Keratinocyte (primary cell): ENCODE results near the gene TUBA1B. TPM values are rescaled to one million over a fixed set of nuclear protein-coding genes. Genes with fewer than 3 reads are reported as not detected.

Experiments
- DNase-seq: peaks from one replicate; pipeline ENCODE4 v3.0.0-alpha.2; 2011; ENCODE audit warnings: low read depth, missing footprints, low spot score
- FAIRE-seq: peaks from 2 replicates; lab custom pipeline; 2011; peaks lifted over from hg19 to GRCh38; lab: Jason Lieb, UNC
- H2AFZ ChIP-seq: 2 replicates; pipeline ENCODE4 v1.6.0; 2012; ENCODE audit warnings: low read length, control low read depth, inconsistent platforms; ENCODE audit not compliant: control insufficient read depth
- H3K27ac ChIP-seq: 2 replicates; pipeline ENCODE4 v1.5.1; 2011; ENCODE audit warnings: low read length; ENCODE audit not compliant: control insufficient read depth, insufficient read depth
- H3K27me3 ChIP-seq: 3 replicates; pipeline ENCODE4 v1.6.0; 2011; ENCODE audit warnings: low read length; ENCODE audit not compliant: control insufficient read depth, insufficient read depth; ENCODE audit errors: extremely low read depth
- H3K36me3 ChIP-seq, 2 experiments: 2 replicates in 1 of 2; 3 replicates in 1 of 2; pipeline ENCODE4 v1.5.1; 2011; ENCODE audit warnings: low read length in 2 of 2, mild to moderate bottlenecking in 1 of 2; ENCODE audit not compliant: control insufficient read depth in 2 of 2, insufficient read depth in 2 of 2; ENCODE audit errors: extremely low read depth in 1 of 2
- H3K4me1 ChIP-seq: 3 replicates; pipeline ENCODE4 v1.5.1; 2011; ENCODE audit warnings: low read length; ENCODE audit not compliant: control insufficient read depth, insufficient read depth; ENCODE audit errors: extremely low read depth
- H3K4me2 ChIP-seq: 3 replicates; pipeline ENCODE4 v1.6.0; 2011; ENCODE audit warnings: low read depth, low read length; ENCODE audit not compliant: control insufficient read depth, insufficient read depth; ENCODE audit errors: extremely low read depth
- H3K4me3 ChIP-seq, 3 experiments: fragments of 200-600 bp in 1 of 3; sonication (generic) in 1 of 3; 2 replicates in 2 of 3; 3 replicates in 1 of 3; pipeline ENCODE4 v1.5.1; 2011 to 2016; ENCODE audit warnings: low read length in 3 of 3, mild to moderate bottlenecking in 3 of 3, control low read depth in 2 of 3, inconsistent platforms in 1 of 3, low read depth in 1 of 3, mixed read lengths in 1 of 3, mixed run types in 1 of 3, moderate library complexity in 1 of 3; ENCODE audit not compliant: control insufficient read depth in 2 of 3, insufficient read depth in 2 of 3; ENCODE audit errors: extremely low read depth in 1 of 3
- H3K79me2 ChIP-seq: 2 replicates; pipeline ENCODE4 v1.6.0; 2012; ENCODE audit warnings: low read length; ENCODE audit not compliant: control insufficient read depth, insufficient read depth
- H3K9ac ChIP-seq: 3 replicates; pipeline ENCODE4 v1.6.0; 2011; ENCODE audit warnings: low read length; ENCODE audit not compliant: control insufficient read depth, insufficient read depth; ENCODE audit errors: extremely low read depth
- H3K9me1 ChIP-seq: 3 replicates; pipeline ENCODE4 v1.6.0; 2011; ENCODE audit warnings: low read length; ENCODE audit not compliant: control insufficient read depth, insufficient read depth; ENCODE audit errors: extremely low read depth
- H3K9me3 ChIP-seq: 2 replicates; pipeline ENCODE4 v1.5.1; 2012; ENCODE audit warnings: low read depth, low read length; ENCODE audit not compliant: control insufficient read depth
- H4K20me1 ChIP-seq: 3 replicates; pipeline ENCODE4 v1.6.0; 2011; ENCODE audit warnings: low read length; ENCODE audit not compliant: control insufficient read depth, insufficient read depth; ENCODE audit errors: extremely low read depth
- EZH2 ChIP-seq: IDR thresholded peaks from one replicate; pipeline ENCODE4 v1.6.1; 2012; ENCODE audit warnings: inconsistent platforms, mild to moderate bottlenecking, low read length, moderate library complexity
- dilution Hi-C: fragments of 300-500 bp; cut with MboI; formaldehyde crosslinking; loops from one replicate; pipeline ENCODE4 v1.7.0; 2020; ENCODE audit warnings: low sequenced_read_pairs; ENCODE audit not compliant: extremely low pct_ligation_motif_present
- polyA plus RNA-seq, 5 experiments: library from polyadenylated mRNA; depleted of rRNA in 3 of 5; stranded (reverse) in 3 of 5; stranded (forward) in 1 of 5; unstranded in 1 of 5; fragments of >200 nt; gene quantifications; 1 replicate in 1 of 5; 2 replicates in 3 of 5; 3 replicates in 1 of 5; pipeline versions ENCODE4 v1.2.1 to v1.2.3, GENCODE V29; 2011 to 2012; ENCODE audit warnings: missing spikeins in 2 of 5, low read depth in 1 of 5, low replicate concordance in 1 of 5
- TF ChIP-seq, protein P1 (sequence below), 3 experiments: IDR thresholded peaks in 1 of 3; conservative IDR thresholded peaks in 1 of 3; optimal IDR thresholded peaks in 1 of 3; 2 replicates in 2 of 3; 3 replicates in 1 of 3; pipeline versions ENCODE3 to v1.5.1; 2011; ENCODE audit warnings: low read length in 3 of 3, mild to moderate bottlenecking in 3 of 3, moderate library complexity in 2 of 3, control low read depth in 1 of 3, inconsistent platforms in 1 of 3; ENCODE audit not compliant: insufficient read depth in 2 of 3; ENCODE audit errors: extremely low read depth in 1 of 3

TUBA1B gene
- polyA plus RNA-seq, 1 donor (not counting 4 experiments of a cell fraction or from before 2014, with no cell fraction given): 2,055 TPM

DNA sequence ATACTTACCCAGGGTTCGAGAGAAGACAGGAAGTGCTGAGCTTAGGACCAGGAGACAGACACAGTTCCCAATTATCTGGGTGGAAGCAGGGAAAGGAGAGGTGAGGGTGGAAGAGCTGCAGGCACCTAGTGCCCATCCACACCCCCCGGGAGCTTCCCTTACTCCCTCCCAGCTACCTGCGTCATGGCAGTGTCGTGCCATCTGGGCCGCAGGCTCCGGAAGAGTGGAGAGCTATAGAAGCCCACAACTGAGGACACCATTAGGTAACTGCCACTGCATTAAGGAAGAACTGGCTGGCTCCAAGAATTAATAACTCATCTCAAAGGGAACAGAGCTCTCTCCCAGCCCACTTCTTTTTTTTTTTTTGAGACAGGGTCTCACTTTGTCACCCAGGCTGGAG is 30.8 kb downstream of the TUBA1B start:
- no peak overlapping the region for H3K4me2 ChIP-seq
- H3K9me1 ChIP-seq: no peaks in the 10 kb centered on the region
- peaks cover 36 to 43% of the 10 kb centered on the region in 2 experiments for H3K36me3 ChIP-seq
- no peak overlapping the region for H3K9ac ChIP-seq
- H4K20me1 ChIP-seq: no peaks in the 10 kb centered on the region
- no peaks in the 10 kb centered on the region for H3K9me3 ChIP-seq
- no peak overlapping the region for H3K27ac ChIP-seq
- no peak overlapping the region for H3K4me3 ChIP-seq
- H2AFZ ChIP-seq: no peak overlapping the region
- TF ChIP-seq, protein P1, sequence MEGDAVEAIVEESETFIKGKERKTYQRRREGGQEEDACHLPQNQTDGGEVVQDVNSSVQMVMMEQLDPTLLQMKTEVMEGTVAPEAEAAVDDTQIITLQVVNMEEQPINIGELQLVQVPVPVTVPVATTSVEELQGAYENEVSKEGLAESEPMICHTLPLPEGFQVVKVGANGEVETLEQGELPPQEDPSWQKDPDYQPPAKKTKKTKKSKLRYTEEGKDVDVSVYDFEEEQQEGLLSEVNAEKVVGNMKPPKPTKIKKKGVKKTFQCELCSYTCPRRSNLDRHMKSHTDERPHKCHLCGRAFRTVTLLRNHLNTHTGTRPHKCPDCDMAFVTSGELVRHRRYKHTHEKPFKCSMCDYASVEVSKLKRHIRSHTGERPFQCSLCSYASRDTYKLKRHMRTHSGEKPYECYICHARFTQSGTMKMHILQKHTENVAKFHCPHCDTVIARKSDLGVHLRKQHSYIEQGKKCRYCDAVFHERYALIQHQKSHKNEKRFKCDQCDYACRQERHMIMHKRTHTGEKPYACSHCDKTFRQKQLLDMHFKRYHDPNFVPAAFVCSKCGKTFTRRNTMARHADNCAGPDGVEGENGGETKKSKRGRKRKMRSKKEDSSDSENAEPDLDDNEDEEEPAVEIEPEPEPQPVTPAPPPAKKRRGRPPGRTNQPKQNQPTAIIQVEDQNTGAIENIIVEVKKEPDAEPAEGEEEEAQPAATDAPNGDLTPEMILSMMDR (optimal IDR thresholded peaks at IDR 0.05 in 1 of 3, IDR thresholded peaks at IDR 0.05 in 1 of 3, conservative IDR thresholded peaks at IDR 0.05 in 1 of 3; ENCODE audit: extremely low read depth in 1 of 3, insufficient read depth in 2 of 3, low read length in 3 of 3): no peak
- no peak for TF ChIP-seq EZH2
- FAIRE-seq (no peak), DNase-seq (no peak)
- no peaks in the 10 kb centered on the region for H3K79me2 ChIP-seq
- dilution Hi-C loops: no loop called here
- peaks cover under 1% of the 10 kb centered on the region for H3K4me1 ChIP-seq
- H3K27me3 ChIP-seq: peaks cover 1% of the 10 kb centered on the region

GRCh38 chr12:49098703-49099102 is 32.5 kb downstream of the TUBA1B start:
- Histone ChIP-seq H4K20me1 (no peaks in the 10 kb centered on the region), H3K9me1 (no peaks in the 10 kb centered on the region), H3K4me3 (no peak overlapping the region), H3K79me2 (no peaks in the 10 kb centered on the region), H2AFZ (no peak overlapping the region), H3K36me3 (peaks cover 30 to 34% of the 10 kb centered on the region in 2 experiments), H3K9me3 (no peaks in the 10 kb centered on the region), H3K9ac (no peak overlapping the region), H3K27me3 (peaks cover 18% of the 10 kb centered on the region), H3K4me1 (no peaks in the 10 kb centered on the region), H3K4me2 (no peak overlapping the region), H3K27ac (no peak overlapping the region)
- DNase-seq: no peak
- FAIRE-seq: no peak
- dilution Hi-C loops: no loop called here
- TF ChIP-seq EZH2: no peak
- TF ChIP-seq, protein P1 (optimal IDR thresholded peaks at IDR 0.05 in 1 of 3, IDR thresholded peaks at IDR 0.05 in 1 of 3, conservative IDR thresholded peaks at IDR 0.05 in 1 of 3; ENCODE audit: extremely low read depth in 1 of 3, insufficient read depth in 2 of 3, low read length in 3 of 3): no peak
